OCI-LY7 (cell line): ENCODE results near the gene SORCS3. TPM values are rescaled to one million over a fixed set of nuclear protein-coding genes. Genes with fewer than 3 reads are reported as not detected.
A peak's percentile ranks its signal among the peaks of the same experiment; 100 is the strongest.

Experiments
- BruUV-seq: library from RNA; stranded (reverse); fragments of 400-500 nt; replicated peaks from 2 replicates; lab custom pipeline; 2021; lab: Mats Ljungman, UMichigan
- CTCF ChIA-PET: fragments of 300-600 bp; sonication (Branson Sonifier 250); formaldehyde crosslinking; loops from one replicate; lab custom pipeline; 2022; ENCODE audit warnings: antibody characterized with exemption; ENCODE audit not compliant: unreplicated experiment; lab: Charles Lee
- POLR2A ChIA-PET: fragments of 300-600 bp; sonication (Branson Sonifier 250); formaldehyde crosslinking; loops from one replicate; lab custom pipeline; 2022; ENCODE audit warnings: antibody characterized with exemption; lab: Charles Lee
- DNase-seq: peaks from one replicate; pipeline ENCODE4 v3.0.0-alpha.2; 2015; ENCODE audit warnings: low spot score
- H2AFZ ChIP-seq: fragments of 200-600 bp; sonication (generic), shearing (Covaris generic); 2 replicates; pipeline ENCODE4 v1.6.1; 2014; ENCODE audit warnings: mild to moderate bottlenecking, antibody characterized with exemption, low read length, moderate library complexity
- H3K27ac ChIP-seq: fragments of 200-600 bp; sonication (generic); 2 replicates; pipeline ENCODE4 v1.5.1; 2014; ENCODE audit warnings: mixed run types, low read depth, mild to moderate bottlenecking, moderate library complexity, low read length, inconsistent platforms; ENCODE audit not compliant: poor library complexity, severe bottlenecking
- H3K36me3 ChIP-seq: fragments of 200-600 bp; sonication (generic); 2 replicates; pipeline ENCODE4 v1.6.1; 2014; ENCODE audit warnings: mild to moderate bottlenecking, antibody characterized with exemption, low read length, moderate library complexity, mixed read lengths; ENCODE audit not compliant: insufficient read depth
- H3K4me1 ChIP-seq: fragments of 200-600 bp; sonication (generic); 2 replicates; pipeline ENCODE4 v1.5.1; 2014; ENCODE audit warnings: mild to moderate bottlenecking, low read length; ENCODE audit not compliant: insufficient read depth, poor library complexity, severe bottlenecking
- H3K4me2 ChIP-seq: fragments of 200-600 bp; sonication (generic); 2 replicates; pipeline ENCODE4 v1.6.1; 2014; ENCODE audit warnings: mild to moderate bottlenecking, low read length
- H3K4me3 ChIP-seq: fragments of 200-600 bp; sonication (generic); 2 replicates; pipeline ENCODE4 v1.5.1; 2014; ENCODE audit warnings: mild to moderate bottlenecking, low read depth, low read length; ENCODE audit not compliant: poor library complexity, severe bottlenecking
- H3K79me2 ChIP-seq: fragments of 200-600 bp; sonication (generic); 2 replicates; pipeline ENCODE4 v1.6.1; 2016; ENCODE audit warnings: low read depth, mild to moderate bottlenecking, low read length, moderate library complexity, mixed read lengths; ENCODE audit not compliant: insufficient read depth
- H3K9me2 ChIP-seq: fragments of 200-600 bp; sonication (generic); 2 replicates; pipeline ENCODE4 v1.6.1; 2016; ENCODE audit warnings: mild to moderate bottlenecking, low read length, mixed read lengths; ENCODE audit not compliant: insufficient read depth
- H3K9me3 ChIP-seq: fragments of 200-600 bp; sonication (generic); 2 replicates; pipeline ENCODE4 v1.6.1; 2014; ENCODE audit warnings: mild to moderate bottlenecking, mixed run types, low read length, mixed read lengths
- H4K20me1 ChIP-seq: fragments of 200-600 bp; sonication (generic); 2 replicates; pipeline ENCODE4 v1.6.1; 2014; ENCODE audit warnings: mild to moderate bottlenecking, antibody characterized with exemption, low read length, moderate library complexity, mixed read lengths; ENCODE audit not compliant: insufficient read depth
- EZH2phosphoT487 ChIP-seq: fragments of 200-600 bp; sonication (generic); IDR thresholded peaks from 2 replicates; pipeline ENCODE4 v1.6.1; 2018; ENCODE audit warnings: low read depth, borderline replicate concordance, mild to moderate bottlenecking, mixed run types, antibody characterized with exemption, low read length, moderate library complexity, mixed read lengths
- intact Hi-C: fragments of 100-400 bp; cut with micrococcal nuclease; formaldehyde crosslinking; loops from one replicate; pipeline ENCODE4 v1.10.0; 2022; ENCODE audit not compliant: unreplicated experiment
- total RNA-seq, 2 experiments: library from RNA; depleted of rRNA in 1 of 2; stranded (reverse); fragments of >200 nt in 1 of 2; shearing (Covaris generic) in 1 of 2; gene quantifications; 2 replicates each; pipeline ENCODE4 v1.2.3, GENCODE V29; 2014 to 2022
- TF ChIP-seq, protein P1 (sequence below): fragments of 200-600 bp; sonication (generic); conservative IDR thresholded peaks from 2 replicates; pipeline ENCODE4 v1.5.1; 2014; ENCODE audit warnings: mild to moderate bottlenecking, antibody characterized with exemption, low read length, moderate library complexity, mixed read lengths

Gene SORCS3
- total RNA-seq, 2 experiments from 2014 or later, result not detected

DNA sequence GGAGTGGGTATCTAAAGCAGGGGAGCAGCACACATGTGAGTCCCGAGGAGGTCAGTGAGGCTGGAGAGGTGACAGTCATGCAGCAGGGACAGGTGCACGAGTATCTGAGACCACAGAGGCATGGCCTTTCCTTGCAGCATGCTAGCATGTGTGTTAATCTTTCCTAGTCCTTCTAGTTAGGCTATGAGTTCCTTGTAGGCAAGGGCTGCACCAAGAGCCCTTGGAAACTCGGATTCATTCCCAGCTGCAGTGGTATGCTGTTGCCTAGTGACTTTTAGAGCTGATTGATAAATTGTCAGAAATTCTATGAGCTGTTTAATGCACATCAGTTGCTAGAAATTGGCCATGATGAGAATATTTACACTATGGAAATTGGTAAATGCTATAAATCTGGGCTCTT, 132.0 kb downstream of the SORCS3 start:
- no peaks in the 10 kb centered on the region for H3K9me3 ChIP-seq
- no peaks in the 10 kb centered on the region for H4K20me1 ChIP-seq
- no peaks in the 10 kb centered on the region for H3K79me2 ChIP-seq
- H3K27ac ChIP-seq, result no peak overlapping the region
- BruUV-seq, result no TSS peak
- no peaks in the 10 kb centered on the region for H3K4me1 ChIP-seq
- H3K36me3 ChIP-seq, result no peaks in the 10 kb centered on the region
- CTCF ChIA-PET, result no interaction called here
- no peak overlapping the region for H3K4me3 ChIP-seq
- no peak for TF ChIP-seq EZH2phosphoT487
- TF ChIP-seq, protein P1, sequence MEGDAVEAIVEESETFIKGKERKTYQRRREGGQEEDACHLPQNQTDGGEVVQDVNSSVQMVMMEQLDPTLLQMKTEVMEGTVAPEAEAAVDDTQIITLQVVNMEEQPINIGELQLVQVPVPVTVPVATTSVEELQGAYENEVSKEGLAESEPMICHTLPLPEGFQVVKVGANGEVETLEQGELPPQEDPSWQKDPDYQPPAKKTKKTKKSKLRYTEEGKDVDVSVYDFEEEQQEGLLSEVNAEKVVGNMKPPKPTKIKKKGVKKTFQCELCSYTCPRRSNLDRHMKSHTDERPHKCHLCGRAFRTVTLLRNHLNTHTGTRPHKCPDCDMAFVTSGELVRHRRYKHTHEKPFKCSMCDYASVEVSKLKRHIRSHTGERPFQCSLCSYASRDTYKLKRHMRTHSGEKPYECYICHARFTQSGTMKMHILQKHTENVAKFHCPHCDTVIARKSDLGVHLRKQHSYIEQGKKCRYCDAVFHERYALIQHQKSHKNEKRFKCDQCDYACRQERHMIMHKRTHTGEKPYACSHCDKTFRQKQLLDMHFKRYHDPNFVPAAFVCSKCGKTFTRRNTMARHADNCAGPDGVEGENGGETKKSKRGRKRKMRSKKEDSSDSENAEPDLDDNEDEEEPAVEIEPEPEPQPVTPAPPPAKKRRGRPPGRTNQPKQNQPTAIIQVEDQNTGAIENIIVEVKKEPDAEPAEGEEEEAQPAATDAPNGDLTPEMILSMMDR, result no peak
- POLR2A ChIA-PET, result no interaction called here
- H2AFZ ChIP-seq, result no peak overlapping the region
- intact Hi-C loops, result no loop called here
- no peak for DNase-seq
- no peak overlapping the region for H3K4me2 ChIP-seq
- H3K9me2 ChIP-seq, result no peaks in the 10 kb centered on the region

DNA sequence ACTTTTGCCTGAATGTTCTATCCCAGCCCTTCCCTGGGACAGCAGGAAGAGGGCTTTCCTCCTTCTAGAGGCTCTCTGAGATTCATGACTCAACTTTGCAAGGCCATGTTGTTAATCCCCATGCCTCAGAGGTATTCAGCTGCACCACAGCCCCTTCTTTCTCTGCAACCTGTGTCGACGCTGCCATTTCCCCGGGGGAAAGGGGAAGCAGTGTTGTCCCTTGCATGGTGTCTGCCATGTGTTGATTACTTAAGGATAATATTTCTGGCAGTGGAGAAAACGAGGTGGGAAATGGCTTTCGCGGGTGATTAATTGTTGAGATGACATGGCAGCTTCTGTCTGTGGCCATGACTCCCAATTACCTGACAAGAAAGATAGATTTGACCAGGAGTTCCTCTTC, 133.1 kb downstream of the SORCS3 start:
- Histone ChIP-seq H3K27ac (no peak overlapping the region), H3K4me2 (no peak overlapping the region), H3K9me3 (no peaks in the 10 kb centered on the region), H3K4me1 (no peaks in the 10 kb centered on the region), H3K79me2 (no peaks in the 10 kb centered on the region), H4K20me1 (no peaks in the 10 kb centered on the region), H2AFZ (no peak overlapping the region), H3K36me3 (no peaks in the 10 kb centered on the region), H3K4me3 (no peak overlapping the region), H3K9me2 (no peaks in the 10 kb centered on the region)
- ChIA-PET POLR2A (no interaction called here), CTCF (no interaction called here)
- no TSS peak for BruUV-seq
- DNase-seq, result no peak
- intact Hi-C loops, result no loop called here
- TF ChIP-seq, protein P1, result no peak
- no peak for TF ChIP-seq EZH2phosphoT487

DNA sequence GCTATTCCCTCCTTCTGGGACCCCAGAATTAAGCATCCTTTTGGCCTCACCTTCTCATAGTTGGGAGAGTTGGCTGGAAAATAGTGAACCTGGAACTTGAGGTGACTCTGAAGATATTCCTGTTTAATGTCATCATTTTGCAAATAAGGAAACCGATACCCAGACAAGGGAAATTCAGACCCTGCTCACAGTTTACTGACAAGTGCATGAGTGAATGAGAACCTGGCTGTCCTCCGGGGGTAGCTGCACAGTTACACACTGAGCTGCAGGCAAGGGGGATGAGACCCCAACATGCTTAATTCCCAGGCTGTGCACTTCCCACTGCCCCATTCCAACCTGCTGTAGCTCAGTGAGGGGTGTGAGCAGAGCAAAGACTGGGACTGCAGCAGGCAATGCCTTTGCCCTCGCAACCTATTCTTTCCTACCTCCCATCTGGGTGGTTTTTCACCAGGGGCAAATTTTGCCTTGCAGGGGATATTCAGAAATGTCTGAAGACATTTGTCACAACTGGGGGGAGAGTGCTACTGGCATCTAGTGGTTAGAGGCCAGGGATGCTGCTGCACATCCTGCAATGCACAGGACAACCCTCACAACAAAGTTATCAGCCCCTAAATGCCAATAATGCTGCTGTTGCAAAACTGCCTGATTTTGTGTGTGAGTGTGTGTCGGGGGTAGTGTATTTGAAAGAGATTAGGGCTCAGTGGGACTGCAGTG, 136.2 kb downstream of the SORCS3 start:
- intact Hi-C loops, result no loop called here

More for the DNA sequence above, 136.2 kb downstream of the SORCS3 start:
- no peak for DNase-seq
- Histone ChIP-seq H4K20me1 (no peaks in the 10 kb centered on the region), H3K4me1 (no peaks in the 10 kb centered on the region), H3K9me3 (no peaks in the 10 kb centered on the region), H3K79me2 (no peaks in the 10 kb centered on the region), H3K27ac (no peak overlapping the region), H3K4me2 (no peak overlapping the region), H2AFZ (no peak overlapping the region), H3K9me2 (no peaks in the 10 kb centered on the region), H3K36me3 (no peaks in the 10 kb centered on the region), H3K4me3 (no peak overlapping the region)
- ChIA-PET POLR2A (interaction anchor here (0.5 kb wide), 1 partner anchor 19 kb away, joined by 3 read pairs; no protein-coding TSS in a partner anchor), CTCF (no interaction called here)
- TF ChIP-seq, protein P1, result 0 out of 2 replicates have a peak, but pooled peaks have one; percentile 19
- TF ChIP-seq EZH2phosphoT487, result no peak
- no TSS peak for BruUV-seq
